Activated CD4-positive, alpha-beta memory T cell treated with anti-CD3 and anti-CD28 coated beads, Interleukin-2, amount 10 ng/mL, durations not matched to agents 7 days and 5 days (primary cell): ENCODE measurements around the gene HTT. TPM values are rescaled to one million over a fixed set of nuclear protein-coding genes. Genes with fewer than 3 reads are reported as not detected.
"Not testable (repeated sequence)": the region's sequence is repeated elsewhere in the genome, so short reads cannot be mapped to it uniquely, and the experiment has no call there.

Experiments used
- CTCF ChIA-PET: fragments of 350-600 bp; sonication (Branson Sonifier 250); formaldehyde crosslinking; loops from one replicate; lab custom pipeline; 2021; ENCODE audit warnings: antibody characterized with exemption, inconsistent platforms; lab: Charles Lee
- POLR2A ChIA-PET: fragments of 350-600 bp; sonication (Branson Sonifier 250); formaldehyde crosslinking; loops from one replicate; lab custom pipeline; 2021; ENCODE audit warnings: antibody characterized with exemption; lab: Charles Lee
- DNase-seq: peaks from one replicate; pipeline ENCODE4 v3.0.0-alpha.2; 2020
- H3K27ac Mint-ChIP-seq: one replicate; pipeline ENCODE4 v1.8.0; 2021; ENCODE audit warnings: mild to moderate bottlenecking, mixed read lengths
- H3K27me3 Mint-ChIP-seq: one replicate; pipeline ENCODE4 v1.8.0; 2021; ENCODE audit warnings: mixed read lengths
- H3K36me3 Mint-ChIP-seq: one replicate; pipeline ENCODE4 v1.8.0; 2021; ENCODE audit warnings: low read depth, mixed read lengths
- H3K4me1 Mint-ChIP-seq: one replicate; pipeline ENCODE4 v1.8.0; 2021; ENCODE audit warnings: mixed read lengths
- H3K4me3 Mint-ChIP-seq: one replicate; pipeline ENCODE4 v1.8.0; 2021; ENCODE audit warnings: mild to moderate bottlenecking, mixed read lengths
- H3K9me3 Mint-ChIP-seq: one replicate; pipeline ENCODE4 v1.8.0; 2021; ENCODE audit warnings: mixed read lengths
- total RNA-seq, 2 experiments: library from RNA; stranded (reverse); gene quantifications; one replicate each; pipeline ENCODE4 v1.2.3, GENCODE V29; 2021

The HTT gene
- total RNA-seq, 2 experiments from 2014 or later: 50.7 to 54.9 TPM

- Mint-ChIP-seq H3K27ac (no peak overlapping the region), H3K4me3 (no peak overlapping the region), H3K36me3 (peaks cover 55% of the 10 kb centered on the region), H3K27me3 (no peaks in the 10 kb centered on the region), H3K4me1 (peaks cover under 1% of the 10 kb centered on the region), H3K9me3 (no peaks in the 10 kb centered on the region)
- ChIA-PET POLR2A (interaction anchor here (1.3 kb wide), 1 partner anchor 24 kb away, joined by 3 read pairs; no protein-coding TSS in a partner anchor), CTCF (interaction anchor here (0.6 to 3.7 kb wide), 7 partner anchors 9 to 162 kb away, joined by 3 to 30 read pairs (median 3); no protein-coding TSS in a partner anchor)
- no peak for DNase-seq
Measured at GRCh38 chr4:3136454-3136853, 62.0 kb downstream of the HTT start.

GRCh38 chr4:3137908-3138307, 63.4 kb downstream of the HTT start:
- DNase-seq: no peak
- ChIA-PET CTCF (no interaction called here), POLR2A (interaction anchor here (1.3 kb wide), 1 partner anchor 25 kb away, joined by 3 read pairs; no protein-coding TSS in a partner anchor)
- Mint-ChIP-seq H3K4me3 (no peak overlapping the region), H3K36me3 (peaks cover 41% of the 10 kb centered on the region), H3K27me3 (no peaks in the 10 kb centered on the region), H3K9me3 (no peaks in the 10 kb centered on the region), H3K4me1 (no peaks in the 10 kb centered on the region), H3K27ac (no peak overlapping the region)

- no peak overlapping the region for H3K27ac Mint-ChIP-seq
- peaks cover 35% of the 10 kb centered on the region for H3K36me3 Mint-ChIP-seq
- no peaks in the 10 kb centered on the region for H3K9me3 Mint-ChIP-seq
- no peak overlapping the region for H3K4me3 Mint-ChIP-seq
- POLR2A ChIA-PET: no interaction called here
- CTCF ChIA-PET: interaction anchor here (1.0 to 1.3 kb wide), 2 partner anchors 9 to 38 kb away, joined by 3 read pairs; no protein-coding TSS in a partner anchor
- no peaks in the 10 kb centered on the region for H3K27me3 Mint-ChIP-seq
- H3K4me1 Mint-ChIP-seq: no peaks in the 10 kb centered on the region
- no peak for DNase-seq
Measured at GRCh38 chr4:3145234-3145924, 70.9 kb downstream of the HTT start.

GRCh38 chr4:3148926-3149325, 74.4 kb downstream of the HTT start:
- Mint-ChIP-seq H3K27ac (no peak overlapping the region), H3K4me3 (no peak overlapping the region), H3K9me3 (no peaks in the 10 kb centered on the region), H3K27me3 (no peaks in the 10 kb centered on the region), H3K4me1 (no peaks in the 10 kb centered on the region), H3K36me3 (peaks cover 44% of the 10 kb centered on the region)
- ChIA-PET POLR2A (interaction anchor here (1.7 kb wide), 1 partner anchor 9 kb away, joined by 4 read pairs; no protein-coding TSS in a partner anchor), CTCF (no interaction called here)
- no peak for DNase-seq

- DNase-seq, H3K27me3 Mint-ChIP-seq, H3K4me1 Mint-ChIP-seq, H3K27ac Mint-ChIP-seq, H3K4me3 Mint-ChIP-seq, H3K9me3 Mint-ChIP-seq, POLR2A ChIA-PET: not testable (repeated sequence)
- H3K36me3 Mint-ChIP-seq: peaks cover 49% of the 10 kb centered on the region
- CTCF ChIA-PET: interaction anchor here (1.2 to 1.4 kb wide), 2 partner anchors 16 to 173 kb away, joined by 3 to 4 read pairs; no protein-coding TSS in a partner anchor
Measured at GRCh38 chr4:3151238-3151637, 76.8 kb downstream of the HTT start.

- DNase-seq: no peak
- Mint-ChIP-seq H3K4me3 (no peak overlapping the region), H3K9me3 (peaks cover 12% of the 10 kb centered on the region), H3K36me3 (peaks cover 58% of the 10 kb centered on the region), H3K4me1 (no peaks in the 10 kb centered on the region), H3K27me3 (no peaks in the 10 kb centered on the region), H3K27ac (no peak overlapping the region)
- ChIA-PET POLR2A (no interaction called here), CTCF (no interaction called here)
Measured at GRCh38 chr4:3157366-3157765, 82.9 kb downstream of the HTT start.

GRCh38 chr4:3158841-3159240, 84.4 kb downstream of the HTT start:
- CTCF ChIA-PET: no interaction called here
- H3K4me3 Mint-ChIP-seq: no peak overlapping the region

GRCh38 chr4:3160438-3160837, 86.0 kb downstream of the HTT start:
- no peaks in the 10 kb centered on the region for H3K4me1 Mint-ChIP-seq
- CTCF ChIA-PET: no interaction called here
- POLR2A ChIA-PET: no interaction called here
- no peak overlapping the region for H3K27ac Mint-ChIP-seq
- no peaks in the 10 kb centered on the region for H3K27me3 Mint-ChIP-seq
- peaks cover 75% of the 10 kb centered on the region for H3K36me3 Mint-ChIP-seq
- DNase-seq: no peak
- H3K9me3 Mint-ChIP-seq: peaks cover 19% of the 10 kb centered on the region
- no peak overlapping the region for H3K4me3 Mint-ChIP-seq

More at GRCh38 chr4:3158841-3159240, 84.4 kb downstream of the HTT start:
- no peak for DNase-seq
- Mint-ChIP-seq H3K27ac (no peak overlapping the region), H3K9me3 (peaks cover 19% of the 10 kb centered on the region), H3K4me1 (no peaks in the 10 kb centered on the region), H3K27me3 (no peaks in the 10 kb centered on the region), H3K36me3 (peaks cover 68% of the 10 kb centered on the region)
- POLR2A ChIA-PET: interaction anchor here (1.5 kb wide), 1 partner anchor 9 kb away, joined by 4 read pairs; no protein-coding TSS in a partner anchor

- H3K27me3 Mint-ChIP-seq, CTCF ChIA-PET, DNase-seq, H3K4me3 Mint-ChIP-seq, H3K4me1 Mint-ChIP-seq, POLR2A ChIA-PET, H3K27ac Mint-ChIP-seq: not testable (repeated sequence)
- Mint-ChIP-seq H3K9me3 (peaks cover 19% of the 10 kb centered on the region), H3K36me3 (peaks cover 81% of the 10 kb centered on the region)
Measured at GRCh38 chr4:3161044-3161443, 86.6 kb downstream of the HTT start.

- Mint-ChIP-seq H3K36me3 (peaks cover 92% of the 10 kb centered on the region), H3K9me3 (peaks cover 28% of the 10 kb centered on the region)
- DNase-seq, CTCF ChIA-PET, H3K27me3 Mint-ChIP-seq, POLR2A ChIA-PET, H3K4me3 Mint-ChIP-seq, H3K4me1 Mint-ChIP-seq, H3K27ac Mint-ChIP-seq: not testable (repeated sequence)
Measured at GRCh38 chr4:3166434-3166833, 92.0 kb downstream of the HTT start.

GRCh38 chr4:3168029-3168428, 93.5 kb downstream of the HTT start:
- Mint-ChIP-seq H3K27me3 (no peaks in the 10 kb centered on the region), H3K9me3 (peaks cover 12% of the 10 kb centered on the region), H3K4me1 (peaks cover 5% of the 10 kb centered on the region), H3K36me3 (peaks cover 84% of the 10 kb centered on the region), H3K27ac (no peak overlapping the region), H3K4me3 (no peak overlapping the region)
- ChIA-PET POLR2A (no interaction called here), CTCF (no interaction called here)
- no peak for DNase-seq

- Mint-ChIP-seq H3K4me1 (no peaks in the 10 kb centered on the region), H3K36me3 (peaks cover 58% of the 10 kb centered on the region), H3K27ac (no peak overlapping the region), H3K27me3 (no peaks in the 10 kb centered on the region), H3K4me3 (no peak overlapping the region), H3K9me3 (peaks cover 4% of the 10 kb centered on the region)
- CTCF ChIA-PET: no interaction called here
- POLR2A ChIA-PET: interaction anchor here (0.9 kb wide), 1 partner anchor 18 kb away, joined by 3 read pairs; no protein-coding TSS in a partner anchor
- DNase-seq: no peak
Measured at GRCh38 chr4:3174371-3175338, 100.2 kb downstream of the HTT start.
